GM21515 (cell line): ENCODE results near the gene B4GALNT2.
"Not testable (repeated sequence)": the region's sequence is repeated elsewhere in the genome, so short reads cannot be mapped to it uniquely, and the experiment has no call there.

Source experiments
- ATAC-seq: cut with Tn5 transposase; IDR thresholded peaks from one replicate; pipeline ENCODE4 v1.9.1; 2021; ENCODE audit not compliant: unreplicated experiment

B4GALNT2 gene

GRCh38 chr17:49117587-49118230, 14.9 kb upstream of the B4GALNT2 start:
- ATAC-seq, result no peak

GRCh38 chr17:49120166-49120565, 12.4 kb upstream of the B4GALNT2 start:
- ATAC-seq, result no peak

- ATAC-seq, result no peak
Measured at GRCh38 chr17:49121696-49122292, 10.8 kb upstream of the B4GALNT2 start.

GRCh38 chr17:49122566-49122965, 10.0 kb upstream of the B4GALNT2 start:
- no peak for ATAC-seq

GRCh38 chr17:49123061-49123460, 9.5 kb upstream of the B4GALNT2 start:
- no peak for ATAC-seq

GRCh38 chr17:49125449-49125848, 7.1 kb upstream of the B4GALNT2 start:
- no peak for ATAC-seq

GRCh38 chr17:49126183-49126859, 6.2 kb upstream of the B4GALNT2 start:
- not testable (repeated sequence) for ATAC-seq

- ATAC-seq, result not testable (repeated sequence)
Measured at GRCh38 chr17:49129359-49129950, 3.1 kb upstream of the B4GALNT2 start.

GRCh38 chr17:49130891-49131290, 1.7 kb upstream of the B4GALNT2 start:
- no peak for ATAC-seq

- ATAC-seq, result no peak
Measured at GRCh38 chr17:49132317-49132698, 261 bp upstream of the B4GALNT2 start.

- no peak for ATAC-seq
Measured at GRCh38 chr17:49136335-49136734, 3.8 kb downstream of the B4GALNT2 start.

GRCh38 chr17:49145654-49146053, 13.1 kb downstream of the B4GALNT2 start:
- ATAC-seq, result not testable (repeated sequence)

- no peak for ATAC-seq
Measured at GRCh38 chr17:49146620-49147306, 14.2 kb downstream of the B4GALNT2 start.

GRCh38 chr17:49148171-49148570, 15.6 kb downstream of the B4GALNT2 start:
- no peak for ATAC-seq

- ATAC-seq, result no peak
Measured at GRCh38 chr17:49151996-49152395, 19.4 kb downstream of the B4GALNT2 start.

- no peak for ATAC-seq
Measured at GRCh38 chr17:49156256-49156655, 23.7 kb downstream of the B4GALNT2 start.

GRCh38 chr17:49157784-49158183, 25.2 kb downstream of the B4GALNT2 start:
- ATAC-seq, result no peak

- no peak for ATAC-seq
Measured at GRCh38 chr17:49162866-49163265, 30.3 kb downstream of the B4GALNT2 start.

GRCh38 chr17:49165143-49165542, 32.6 kb downstream of the B4GALNT2 start:
- no peak for ATAC-seq

GRCh38 chr17:49168706-49169105, 36.1 kb downstream of the B4GALNT2 start:
- ATAC-seq, result no peak

- ATAC-seq, result no peak
Measured at GRCh38 chr17:49170216-49170615, 37.6 kb downstream of the B4GALNT2 start.
